ENCODE data around the gene CASP8.
"Not testable (repeated sequence)": the region's sequence is repeated elsewhere in the genome, so short reads cannot be mapped to it uniquely, and the experiment has no call there.

The CASP8 gene

DNA sequence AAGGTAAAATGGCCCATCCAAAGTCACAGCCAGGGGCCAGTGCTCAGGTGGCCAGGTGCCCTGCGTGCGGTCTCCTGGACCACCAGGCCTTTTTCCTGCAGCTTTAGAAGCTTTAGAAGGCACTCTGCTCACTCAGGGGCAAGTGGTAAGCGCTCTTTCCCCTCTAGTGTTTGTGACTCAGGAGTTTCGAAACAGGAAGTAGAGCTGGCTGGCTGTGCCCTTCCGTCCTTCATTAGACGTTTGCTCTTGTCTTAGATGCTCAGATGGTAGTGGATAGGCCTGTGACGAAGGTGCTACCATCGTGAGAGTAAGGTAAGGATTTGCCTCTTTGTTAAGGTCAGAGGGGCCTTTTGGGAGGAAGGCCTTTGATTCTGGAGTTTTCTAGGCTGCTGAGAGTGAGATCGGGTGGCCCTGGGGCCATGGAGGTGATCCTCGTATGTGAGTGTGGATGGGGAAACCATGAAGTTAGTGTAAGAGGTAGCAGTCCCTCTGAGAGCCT lies at the start of gene CASP8:
CASP8 (plus strand) TSS at position 235 of the 499 bp plus-strand sequence. CDS start 5,951 bp downstream, outside the sequence.
- no peak for DNase-seq

DNA sequence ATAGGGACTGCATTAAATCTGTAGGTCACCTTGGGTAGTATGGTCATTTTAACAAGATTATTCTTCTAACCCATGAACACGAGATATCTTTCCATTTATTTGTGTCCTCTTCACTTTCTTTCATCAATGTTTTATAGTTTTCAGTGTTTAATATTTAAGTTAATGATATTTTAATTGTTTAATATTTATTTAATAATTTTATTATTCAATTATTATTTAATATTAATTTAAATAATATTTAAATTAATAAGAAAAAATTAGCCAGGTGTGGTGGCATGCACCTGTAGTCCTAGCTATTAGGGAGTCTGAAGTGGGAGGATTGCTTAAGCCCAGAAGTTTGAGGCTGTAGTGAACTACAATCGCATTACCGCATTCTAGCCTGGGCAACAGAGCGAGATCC lies 44.4 kb upstream of the CASP8 start:
- DNase-seq, result no peak

DNA sequence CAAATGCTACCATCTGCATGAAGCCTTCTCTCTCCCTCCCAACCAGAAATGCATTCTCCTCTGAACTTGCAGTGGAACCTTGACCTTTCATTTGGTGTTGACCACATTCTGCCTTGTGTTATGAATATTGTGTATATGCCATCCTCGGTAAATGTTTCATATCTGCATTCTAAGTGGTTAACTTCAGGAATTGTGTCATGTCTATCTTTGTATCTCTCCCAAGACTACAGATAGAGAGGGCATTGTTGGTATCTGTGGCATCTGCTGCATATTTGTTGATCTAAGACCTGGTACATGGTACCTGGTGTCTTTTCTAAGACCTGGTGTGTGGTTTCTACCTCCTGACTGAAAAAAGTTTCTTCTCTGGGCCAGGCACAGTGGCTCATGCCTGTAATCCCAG lies 43.4 kb upstream of the CASP8 start:
- DNase-seq, result no peak

DNA sequence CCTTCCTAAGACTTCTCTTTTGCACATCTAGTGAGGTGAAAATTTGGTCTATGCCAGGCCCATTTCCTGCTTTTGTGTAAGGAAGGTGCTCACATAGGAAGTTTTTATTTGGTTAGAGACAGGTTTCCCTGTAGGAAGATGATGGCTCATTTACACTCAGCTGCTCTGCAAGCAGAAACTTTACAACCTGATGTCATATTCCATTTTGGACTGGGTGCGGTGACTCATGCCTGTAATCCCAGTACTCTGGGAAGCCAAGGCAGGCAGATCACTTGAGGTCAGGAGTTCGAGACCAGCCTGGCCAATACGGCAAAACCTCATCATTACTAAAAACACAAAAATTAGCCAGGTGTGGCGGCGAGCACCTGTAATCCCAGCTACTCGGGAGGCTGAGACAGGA lies 41.6 kb upstream of the CASP8 start:
- DNase-seq, result no peak

DNA sequence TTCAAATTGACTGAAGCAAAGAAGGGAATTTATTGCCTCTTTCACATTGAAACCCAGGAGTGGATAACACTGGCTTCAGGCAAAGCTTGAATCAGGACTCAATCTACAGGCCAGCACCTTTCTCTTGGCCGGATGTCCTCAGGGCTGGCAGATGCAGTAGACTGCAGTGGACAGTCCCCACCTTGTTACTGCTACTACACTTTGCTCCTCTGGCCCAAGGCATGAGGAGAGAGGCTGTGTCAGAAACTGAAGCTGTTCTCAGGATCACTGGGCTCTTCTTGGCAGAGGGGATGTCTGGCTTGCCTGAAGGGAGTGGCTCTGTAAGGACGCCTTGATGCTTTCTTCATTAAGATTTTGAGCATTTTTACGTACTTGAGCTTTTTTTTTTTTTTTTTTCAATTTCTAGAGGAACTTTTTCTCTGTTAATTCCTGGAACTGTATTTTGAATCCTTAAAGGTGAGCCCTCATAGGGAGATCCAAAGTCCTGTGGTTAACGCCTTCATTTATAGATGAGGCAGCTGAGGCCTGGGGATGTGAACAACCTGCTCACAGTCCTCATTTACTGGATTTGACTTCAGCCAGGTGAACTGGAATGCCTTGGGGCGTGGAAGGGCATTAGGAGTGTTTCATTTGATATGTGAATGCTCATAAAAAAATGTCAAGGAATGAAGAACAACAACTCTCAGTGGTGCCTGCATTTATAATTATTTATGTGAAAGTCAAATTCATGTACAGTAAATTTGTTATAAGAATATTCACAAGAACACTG lies 40.8 kb upstream of the CASP8 start:
- DNase-seq, result no peak

DNA sequence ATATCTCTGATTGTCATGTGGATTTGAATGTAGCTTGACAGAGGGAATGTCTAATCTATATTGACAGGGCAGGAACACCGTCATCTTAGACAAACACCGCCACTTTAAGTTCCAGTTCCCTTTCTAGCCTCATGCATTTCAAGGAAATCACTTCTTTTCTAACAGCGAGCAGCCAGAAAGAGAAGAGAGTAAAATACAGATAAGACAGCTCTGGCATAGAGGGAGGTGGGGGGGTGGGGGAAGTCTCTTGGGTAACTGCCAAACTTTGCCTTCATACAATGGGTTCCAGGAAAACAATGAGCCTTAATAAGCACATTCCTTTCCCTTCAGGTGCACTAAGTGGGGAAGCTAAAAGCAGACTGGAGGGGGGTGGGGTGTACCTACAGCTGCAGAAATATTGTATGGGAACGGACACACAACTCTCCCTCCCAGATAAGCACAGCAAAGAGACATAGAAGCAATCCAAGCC lies 40.2 kb upstream of the CASP8 start:
- no peak for DNase-seq

DNA sequence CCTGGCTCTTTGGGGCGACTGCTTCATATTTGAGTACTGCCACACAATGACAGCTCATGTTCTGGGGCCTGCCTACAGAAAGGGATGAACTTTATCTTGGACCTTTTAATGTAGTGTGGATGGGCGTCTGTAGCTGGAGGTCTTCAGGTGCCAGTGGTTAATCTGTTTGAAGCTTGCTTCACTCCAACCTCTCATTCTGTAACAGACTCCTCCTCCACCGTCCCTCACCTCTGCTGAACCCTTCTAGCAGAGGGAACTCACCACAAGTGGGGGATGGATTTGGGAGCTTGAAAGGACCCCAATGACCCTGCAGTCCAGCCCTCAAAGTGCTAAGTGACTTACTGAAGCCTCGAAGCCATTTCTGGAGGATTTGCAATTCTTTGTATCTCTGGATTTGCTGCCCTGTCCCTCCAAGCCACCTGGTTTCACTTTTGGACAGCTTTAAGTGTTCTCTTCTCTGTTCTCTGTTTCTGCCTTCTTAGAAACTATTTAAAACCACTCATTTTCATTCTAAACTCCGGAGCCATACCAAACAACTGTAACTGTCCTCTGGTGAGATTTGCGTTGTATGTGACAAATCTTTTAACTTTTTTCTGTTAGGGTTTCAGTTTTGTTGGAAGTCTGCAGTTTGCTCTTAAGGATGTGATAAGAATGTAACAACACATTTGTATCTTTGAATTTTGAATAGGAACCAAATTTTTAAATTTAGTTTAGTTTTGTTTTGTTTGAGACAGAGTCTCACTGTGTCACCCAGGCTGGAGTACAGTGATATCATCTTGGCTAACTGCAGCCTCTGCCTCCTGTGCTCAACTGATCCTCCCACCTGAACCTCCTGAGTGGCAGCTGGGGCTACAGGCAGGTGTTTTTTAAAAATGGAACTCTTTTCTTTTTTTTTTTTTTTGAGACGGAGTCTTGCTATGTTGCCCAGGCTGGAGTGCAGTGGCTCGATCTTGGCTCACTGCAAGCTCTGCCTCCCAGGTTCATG lies 37.0 kb upstream of the CASP8 start:
- no peak for DNase-seq

DNA sequence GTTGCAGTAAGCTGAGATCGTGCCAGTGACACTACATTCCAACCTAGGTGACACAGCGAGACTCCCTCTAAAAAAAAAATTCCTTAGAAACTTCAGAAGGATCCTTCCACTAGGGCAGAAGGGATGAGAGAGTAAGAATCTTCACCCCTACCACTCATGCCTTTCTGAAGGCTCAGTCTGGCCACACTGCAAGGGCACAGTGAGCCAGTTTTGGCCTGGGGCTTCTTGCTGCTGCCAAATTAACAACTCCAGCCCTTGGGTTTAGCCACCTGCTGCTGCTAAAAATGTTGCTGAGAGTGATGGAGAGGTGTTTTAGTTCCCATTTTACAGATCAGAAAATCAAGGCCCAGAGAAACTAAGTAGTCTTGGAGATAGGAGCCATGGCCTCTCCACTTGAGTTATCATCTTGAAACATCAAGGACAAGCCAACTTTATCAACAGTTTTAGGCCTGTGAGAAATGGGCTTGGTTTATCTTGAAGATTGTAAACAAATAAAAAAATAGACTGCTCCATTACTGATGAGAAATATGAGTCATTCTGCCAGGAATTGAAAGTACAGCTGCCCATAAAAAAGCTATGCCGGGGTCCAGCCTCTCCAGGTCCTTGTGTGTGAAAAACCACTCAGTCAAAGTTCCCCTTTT lies 31.9 kb upstream of the CASP8 start:
- DNase-seq, result no peak

DNA sequence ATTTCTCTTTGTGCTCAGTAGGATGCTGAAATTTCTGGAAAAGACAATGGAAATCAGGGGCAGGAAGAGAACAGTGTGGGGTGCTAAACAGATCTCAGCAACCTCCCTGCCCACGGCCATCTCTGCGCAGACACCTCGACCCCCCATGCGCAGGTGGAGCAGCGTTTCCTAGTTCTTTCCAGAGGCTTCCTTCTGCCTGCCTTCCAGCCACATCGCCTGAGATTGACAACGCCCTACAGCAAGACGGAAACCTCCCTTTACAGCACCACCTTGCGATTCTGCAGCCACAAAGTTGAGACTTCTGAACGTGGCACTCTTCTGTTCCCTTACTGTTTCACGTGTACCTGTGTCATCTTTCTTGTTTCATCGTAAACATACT lies 31.4 kb upstream of the CASP8 start:
- no peak for DNase-seq

DNA sequence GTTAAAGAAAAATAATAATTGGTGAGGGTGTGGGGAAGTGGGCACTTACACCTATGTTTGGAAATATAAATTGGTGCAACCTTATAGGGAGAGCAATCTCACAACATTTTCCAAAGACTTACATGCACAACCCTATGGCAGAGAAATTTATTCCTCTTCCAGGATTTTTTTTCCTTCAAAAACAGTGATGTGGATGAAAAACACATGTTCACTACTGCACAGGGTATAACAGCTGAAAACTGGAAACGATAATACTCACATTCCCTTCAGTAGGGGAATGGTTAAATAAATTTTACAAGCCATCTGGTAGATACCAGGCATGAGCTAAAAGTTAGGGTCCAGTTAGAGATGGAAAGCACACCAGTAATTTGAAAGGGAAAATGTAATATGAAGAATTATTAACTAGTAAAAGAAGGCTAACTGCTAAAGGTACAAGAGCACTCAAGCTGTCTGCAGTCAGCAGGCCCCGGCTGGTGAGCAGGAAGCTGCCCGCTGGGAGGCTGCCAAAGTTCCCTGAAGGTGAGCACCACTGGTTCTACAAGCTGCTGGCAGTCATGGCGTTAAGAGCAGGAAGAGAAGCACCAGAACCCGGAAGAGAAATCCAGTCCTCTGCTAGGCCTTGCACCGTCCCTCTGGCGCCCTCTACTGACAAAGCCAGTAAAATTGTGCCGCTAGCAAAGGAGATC lies 28.4 kb upstream of the CASP8 start:
- peak; percentile 68 for DNase-seq

DNA sequence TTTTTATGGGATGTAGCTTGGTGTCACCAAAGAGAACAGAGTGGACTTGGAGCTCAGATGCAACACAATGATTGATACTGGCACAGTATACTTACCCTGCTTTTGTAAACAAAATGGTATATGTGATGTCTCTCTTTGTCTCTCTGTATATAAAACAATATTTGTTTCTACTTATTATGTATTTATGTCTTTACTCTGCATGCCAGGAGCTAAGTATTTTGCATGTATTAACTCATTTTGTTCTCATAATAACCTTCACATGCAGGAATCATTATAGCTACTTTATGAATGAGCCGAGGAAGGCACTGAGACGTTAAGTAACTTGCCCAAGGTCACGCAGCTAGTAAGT lies 27.9 kb upstream of the CASP8 start:
- DNase-seq, result no peak

DNA sequence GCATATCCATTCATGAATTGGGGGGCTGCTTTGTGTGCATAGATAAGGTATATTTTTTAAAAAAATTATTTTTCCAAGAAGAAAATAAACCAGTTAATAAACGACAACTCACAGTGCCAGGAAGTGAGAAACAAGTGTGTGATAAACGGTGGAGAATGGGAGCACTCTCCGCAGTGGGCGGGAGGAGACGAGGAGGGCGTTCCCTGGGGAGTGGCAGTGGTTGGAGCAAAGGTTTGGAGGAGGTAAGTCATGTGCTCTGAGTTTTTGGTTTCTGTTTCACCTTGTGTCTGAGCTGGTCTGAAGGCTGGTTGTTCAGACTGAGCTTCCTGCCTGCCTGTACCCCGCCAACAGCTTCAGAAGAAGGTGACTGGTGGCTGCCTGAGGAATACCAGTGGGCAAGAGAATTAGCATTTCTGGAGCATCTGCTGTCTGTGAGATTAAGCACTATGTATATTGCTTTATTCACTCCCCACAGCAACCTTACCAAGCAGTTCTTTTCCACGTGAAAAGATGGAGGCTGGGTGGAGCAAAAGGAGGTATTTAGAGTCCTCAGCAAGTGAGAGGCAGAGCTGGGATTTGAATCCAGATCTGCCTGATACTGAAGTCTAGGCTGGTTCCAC lies 27.0 kb upstream of the CASP8 start:
- peak; percentile 75 for DNase-seq

DNA sequence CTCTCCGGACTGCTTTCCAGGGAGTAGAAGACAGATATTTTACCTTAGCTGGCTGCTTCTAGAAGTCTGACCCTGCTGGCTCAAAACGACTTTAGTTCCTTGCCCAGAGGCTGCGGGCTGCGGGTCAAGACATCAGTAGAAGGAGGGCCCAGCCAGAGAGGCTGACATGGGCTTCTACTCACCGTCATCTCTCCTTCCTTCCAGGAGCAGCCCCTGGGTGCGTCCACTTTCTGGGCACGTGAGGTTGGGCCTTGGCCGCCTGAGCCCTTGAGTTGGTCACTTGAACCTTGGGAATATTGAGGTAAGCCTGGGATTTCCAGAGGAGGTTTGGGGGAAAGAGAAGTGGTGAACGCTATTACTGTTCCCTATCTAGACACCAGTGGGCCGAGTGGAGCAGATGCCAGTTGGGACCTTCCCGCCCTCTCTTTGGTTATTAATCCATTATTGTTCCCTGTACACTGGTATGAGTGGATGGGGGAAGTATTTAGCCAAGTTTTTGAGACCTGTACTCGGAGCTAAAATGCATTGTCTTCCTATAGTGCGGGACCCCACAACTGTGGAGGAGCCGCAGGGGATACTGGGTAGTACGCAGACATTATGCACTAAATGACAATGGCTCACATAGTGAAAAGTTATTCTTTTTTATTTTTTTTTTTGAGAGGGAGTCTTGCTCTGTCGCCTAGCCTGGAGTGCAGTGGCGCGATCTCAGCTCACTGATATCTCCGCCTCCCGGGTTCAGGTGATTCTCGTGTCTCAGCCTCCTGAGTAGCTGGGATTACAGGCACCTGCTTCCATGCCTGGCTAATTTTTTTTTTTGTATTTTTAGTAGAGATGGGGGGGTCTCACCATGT lies 26.3 kb upstream of the CASP8 start:
- DNase-seq, result no peak

DNA sequence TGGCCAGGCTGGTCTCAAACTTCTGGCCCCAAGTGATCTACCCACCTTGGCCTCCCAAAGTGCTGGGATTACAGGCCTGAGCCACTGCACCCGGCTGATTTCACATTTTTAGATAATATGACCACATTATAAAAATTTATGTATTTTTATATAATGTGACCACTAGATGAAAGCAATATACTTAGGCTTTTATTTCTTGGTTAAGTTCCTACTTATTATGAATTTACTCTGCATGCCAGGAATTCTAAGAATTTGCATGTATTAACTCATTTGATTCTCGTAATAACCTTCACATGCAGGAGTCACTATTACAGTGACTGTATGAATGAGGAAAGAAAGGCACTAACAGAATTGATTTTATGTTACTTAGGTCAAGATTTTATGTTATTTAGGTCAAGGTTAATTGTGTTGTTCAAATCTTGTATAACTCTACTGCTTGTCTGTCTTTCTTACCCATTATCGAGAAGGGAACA lies 25.6 kb upstream of the CASP8 start:
- DNase-seq, result no peak

DNA sequence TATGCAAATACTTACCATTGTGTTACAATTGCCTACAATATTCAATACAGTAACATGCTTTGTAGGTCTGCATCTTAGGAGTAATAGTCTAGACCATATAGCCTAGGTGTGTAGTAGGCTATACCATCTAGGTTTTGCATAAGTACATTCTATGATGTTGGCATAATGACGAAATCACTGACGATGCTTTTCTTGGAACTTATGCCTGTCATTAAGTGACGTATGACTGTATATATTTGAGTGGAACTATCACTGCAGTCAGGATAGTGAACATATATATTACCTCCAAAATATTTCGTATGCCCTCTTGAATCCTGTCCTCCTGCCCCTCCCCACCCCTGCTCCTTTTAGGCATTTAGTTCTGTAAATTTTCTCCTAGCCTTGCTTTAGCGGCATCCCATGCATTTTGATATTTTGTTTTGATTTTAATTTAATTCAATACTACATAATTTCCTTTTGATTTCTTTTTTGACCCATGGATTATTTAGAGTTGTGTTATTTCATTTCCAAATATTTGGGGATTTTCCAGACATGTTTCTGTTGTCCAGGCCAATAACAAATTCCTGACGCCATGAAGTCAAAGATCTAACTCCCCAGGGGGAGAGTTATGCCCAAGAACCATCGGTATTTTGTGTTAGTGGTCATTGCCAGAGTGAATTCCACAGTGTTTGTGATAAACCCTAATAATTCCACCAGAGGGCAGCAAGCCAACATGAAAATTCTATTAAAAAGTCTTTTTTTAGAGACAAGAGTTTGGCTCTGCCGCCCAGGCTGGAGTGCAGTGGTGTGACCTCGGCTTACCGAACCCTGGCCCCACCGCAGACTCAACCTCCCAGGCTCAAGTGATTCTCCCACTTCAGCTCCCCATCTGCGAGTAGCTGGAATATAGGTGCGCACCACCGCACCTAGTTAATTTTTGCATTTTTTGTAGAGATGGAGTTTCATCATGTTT lies 24.2 kb upstream of the CASP8 start:
- DNase-seq, result no peak

DNA sequence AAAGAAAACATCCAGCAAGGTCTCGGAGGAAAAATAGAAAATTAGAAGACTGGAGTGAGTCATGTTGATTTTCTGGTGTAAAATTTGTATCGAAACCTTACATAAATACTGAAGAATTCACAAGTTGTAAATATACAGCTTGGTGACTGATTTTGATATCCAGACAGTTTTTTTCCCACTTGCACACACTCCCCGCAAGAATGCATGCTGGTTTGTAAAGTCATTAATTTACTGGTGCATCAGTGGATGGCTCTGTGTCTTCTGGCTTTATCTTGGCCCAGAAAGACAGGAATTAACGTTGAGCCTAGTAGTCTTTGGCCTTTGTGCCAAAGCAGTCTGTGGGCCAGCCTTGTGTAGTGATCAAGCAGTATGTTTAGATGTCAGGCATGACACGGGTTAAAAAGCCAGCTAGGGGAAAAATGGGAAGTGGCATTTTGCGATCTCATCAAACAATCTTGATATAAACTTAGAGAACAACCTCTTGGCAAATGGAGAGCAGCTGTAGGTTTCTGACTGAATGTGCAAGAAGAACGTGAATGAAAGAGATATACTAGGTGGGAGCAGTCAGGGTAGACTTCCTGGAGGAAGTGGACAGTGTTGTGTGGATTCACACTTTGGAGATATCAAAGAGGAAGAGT lies 22.7 kb upstream of the CASP8 start:
- DNase-seq, result no peak

DNA sequence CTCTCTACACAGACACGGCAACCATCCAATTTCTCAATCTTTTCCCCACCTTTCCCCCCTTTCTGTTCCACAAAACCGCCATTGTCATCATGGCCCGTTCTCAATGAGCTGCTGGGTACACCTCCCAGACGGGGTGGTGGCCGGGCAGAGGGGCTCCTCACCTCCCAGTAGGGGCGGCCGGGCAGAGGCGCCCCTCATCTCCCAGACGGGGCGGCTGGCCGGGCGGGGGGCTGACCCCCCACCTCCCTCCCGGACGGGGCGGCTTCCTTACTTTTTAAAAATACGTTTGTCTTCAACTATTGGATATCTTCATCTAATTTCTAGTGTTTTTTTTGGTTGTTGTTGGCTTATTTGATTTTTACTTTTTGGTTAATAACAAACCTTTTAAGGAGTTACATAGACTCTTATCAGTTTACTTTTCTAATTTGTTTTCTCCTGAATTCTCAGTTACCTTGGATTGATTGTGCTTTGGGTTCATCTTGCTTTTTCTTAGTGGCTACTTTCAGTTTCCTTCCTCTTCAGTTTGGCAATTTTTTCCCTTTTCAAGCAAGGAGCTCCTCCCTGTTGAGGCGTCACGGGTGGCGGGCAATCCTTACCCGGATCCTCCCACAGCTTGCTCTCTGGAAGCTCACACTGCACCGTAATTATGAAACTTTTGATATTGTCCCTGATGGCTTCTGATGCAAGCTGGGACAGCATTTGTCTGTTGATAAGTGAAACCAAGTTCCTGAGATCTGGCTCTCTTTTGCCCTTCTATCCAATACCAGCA lies 21.0 kb upstream of the CASP8 start:
- DNase-seq, result not testable (repeated sequence)

DNA sequence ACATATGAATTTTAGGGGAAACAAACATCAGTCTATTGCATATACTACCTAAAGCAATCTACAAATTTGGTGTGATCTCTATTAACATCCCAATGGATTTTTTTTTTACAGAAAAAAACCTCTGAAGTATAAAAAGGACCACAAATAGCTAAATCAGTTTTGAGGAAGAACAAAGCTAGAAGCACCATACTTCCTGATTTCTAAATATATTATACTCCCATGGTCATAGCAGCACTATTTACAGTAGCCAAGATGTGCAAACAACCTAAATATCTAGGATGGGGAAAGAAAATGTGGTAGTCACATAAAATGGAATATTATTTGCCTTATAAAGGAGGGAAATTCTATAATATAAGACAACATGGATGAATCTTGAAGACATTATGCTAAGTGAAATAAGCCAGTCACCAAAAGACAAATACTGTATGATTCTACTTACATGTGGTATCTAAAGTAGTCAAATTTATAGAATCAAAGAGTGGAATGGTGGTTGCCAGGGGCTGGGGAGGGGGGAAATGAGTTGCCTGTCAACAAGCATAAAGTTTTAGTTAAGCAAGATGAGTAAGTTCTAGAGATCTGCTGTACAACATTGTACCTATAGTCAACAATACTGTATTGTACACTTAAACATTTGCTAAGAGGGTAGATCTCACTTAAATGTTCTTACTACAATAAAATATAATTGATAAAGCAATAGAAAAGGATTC lies 17.6 kb upstream of the CASP8 start:
- DNase-seq, result no peak
